ENCODE data around the gene MEIS2.

Gene MEIS2

GRCh38 chr15:36958606-36959005, 141.7 kb downstream of the MEIS2 start:
- no peak for DNase-seq

- DNase-seq = no peak
Measured at GRCh38 chr15:36954486-36954885, 145.9 kb downstream of the MEIS2 start.

GRCh38 chr15:36953346-36953745, 147.0 kb downstream of the MEIS2 start:
- no peak for DNase-seq

- DNase-seq = no peak
Measured at GRCh38 chr15:36951731-36952247, 148.6 kb downstream of the MEIS2 start.

- no peak for DNase-seq
Measured at GRCh38 chr15:36950371-36950770, 150.0 kb downstream of the MEIS2 start.

GRCh38 chr15:36948982-36949381, 151.4 kb downstream of the MEIS2 start:
- DNase-seq = no peak

- no peak for DNase-seq
Measured at GRCh38 chr15:36947035-36947719, 153.2 kb downstream of the MEIS2 start.

- no peak for DNase-seq
Measured at GRCh38 chr15:36944442-36944841, 155.9 kb downstream of the MEIS2 start.

- DNase-seq = no peak
Measured at GRCh38 chr15:36943508-36944361, 156.6 kb downstream of the MEIS2 start.

GRCh38 chr15:36942248-36942827, 158.0 kb downstream of the MEIS2 start:
- no peak for DNase-seq

- DNase-seq = no peak
Measured at GRCh38 chr15:36941798-36942197, 158.6 kb downstream of the MEIS2 start.

- DNase-seq = no peak
Measured at GRCh38 chr15:36940636-36941260, 159.6 kb downstream of the MEIS2 start.

- DNase-seq = no peak
Measured at GRCh38 chr15:36940219-36940618, 160.1 kb downstream of the MEIS2 start.

GRCh38 chr15:36938764-36939163, 161.6 kb downstream of the MEIS2 start:
- DNase-seq = no peak

GRCh38 chr15:36938131-36938530, 162.2 kb downstream of the MEIS2 start:
- no peak for DNase-seq

- no peak for DNase-seq
Measured at GRCh38 chr15:36936613-36937012, 163.7 kb downstream of the MEIS2 start.

GRCh38 chr15:36933255-36933990, 166.9 kb downstream of the MEIS2 start:
- DNase-seq = no peak

GRCh38 chr15:36932070-36932469, 168.3 kb downstream of the MEIS2 start:
- no peak for DNase-seq

GRCh38 chr15:36931434-36931833, 168.9 kb downstream of the MEIS2 start:
- no peak for DNase-seq

- DNase-seq = no peak
Measured at GRCh38 chr15:36926427-36926825, 173.9 kb downstream of the MEIS2 start.

GRCh38 chr15:36925653-36926426, 174.5 kb downstream of the MEIS2 start:
- no peak for DNase-seq

GRCh38 chr15:36925049-36925448, 175.3 kb downstream of the MEIS2 start:
- no peak for DNase-seq
